CD4-positive, alpha-beta T cell treated with Interleukin-15 for 4 hours (primary cell): ENCODE results near the gene KLHL3.

Source experiments
- DNase-seq: peaks from one replicate; pipeline ENCODE4 v3.0.0-alpha.2; 2020; ENCODE audit warnings: low spot score

The KLHL3 gene

GRCh38 chr5:137575847-137576246, 160.0 kb downstream of the KLHL3 start:
- DNase-seq = no peak

GRCh38 chr5:137575211-137575610, 160.7 kb downstream of the KLHL3 start:
- no peak for DNase-seq

- DNase-seq = no peak
Observed at GRCh38 chr5:137573376-137573775, 162.5 kb downstream of the KLHL3 start.

- no peak for DNase-seq
Observed at GRCh38 chr5:137572042-137572695, 163.7 kb downstream of the KLHL3 start.

- DNase-seq = no peak
Observed at GRCh38 chr5:137570070-137570469, 165.8 kb downstream of the KLHL3 start.
